Posterior vena cava (tissue), 2 donors: ENCODE measurements around the gene CHMP5. TPM values are rescaled to one million over a fixed set of nuclear protein-coding genes. Genes with fewer than 3 reads are reported as not detected.

Experiments
- DNase-seq: peaks from one replicate; pipeline ENCODE4 v3.0.0-alpha.2; 2020; ENCODE audit warnings: low spot score
- intact Hi-C, 2 donors: fragments of 100-400 bp; cut with DNase I; formaldehyde crosslinking; loops; one replicate each; pipeline versions ENCODE4 v1.14.1 to v1.14.2; 2022 to 2023
- total RNA-seq, 2 donors: library from RNA; stranded (reverse); fragmentation: NEBNext Ultra II Directional; extraction: Animal tissue kit (Norgen Biotek cat#: 25700); gene quantifications; one replicate each; pipeline ENCODE4 v1.2.1, GENCODE V29; 2021
- donor health status: DM: yes; HTN: yes; CAD: no.
- donor health status: DM: yes; HTN: yes; CAD: no.

The CHMP5 gene
- total RNA-seq, 2 donors from 2014 or later, result 54.2 to 61.7 TPM

GRCh38 chr9:33239921-33240320 is 24.9 kb upstream of the CHMP5 start, which contains the start of gene SPINK4:
Gene SPINK4 (plus strand): TSS chr9:33240167. CDS start chr9:33240209, 42 bp downstream.
- intact Hi-C loops, result no loop called here
- DNase-seq, result no peak

GRCh38 chr9:33241298-33241697 is 23.6 kb upstream of the CHMP5 start:
- intact Hi-C loops, result no loop called here
- no peak for DNase-seq

- DNase-seq, result no peak
- intact Hi-C loops, result no loop called here
Measured at GRCh38 chr9:33242609-33243134, 22.2 kb upstream of the CHMP5 start.

GRCh38 chr9:33244137-33244784 is 20.6 kb upstream of the CHMP5 start:
- DNase-seq, result no peak
- intact Hi-C loops, result no loop called here

- intact Hi-C loops, result no loop called here
- no peak for DNase-seq
Measured at GRCh38 chr9:33245341-33245740, 19.5 kb upstream of the CHMP5 start.

GRCh38 chr9:33246269-33246860 is 18.5 kb upstream of the CHMP5 start:
- DNase-seq, result no peak
- intact Hi-C loops, result no loop called here

GRCh38 chr9:33248606-33249005 is 16.2 kb upstream of the CHMP5 start:
- intact Hi-C loops, result no loop called here
- DNase-seq, result no peak

GRCh38 chr9:33249087-33249658 is 15.7 kb upstream of the CHMP5 start:
- intact Hi-C loops, result no loop called here
- DNase-seq, result no peak

- intact Hi-C loops, result no loop called here
- no peak for DNase-seq
Measured at GRCh38 chr9:33249983-33250382, 14.9 kb upstream of the CHMP5 start.

- intact Hi-C loops, result no loop called here
Measured at GRCh38 chr9:33250458-33250995, 14.3 kb upstream of the CHMP5 start.

GRCh38 chr9:33254211-33254610 is 10.6 kb upstream of the CHMP5 start:
- no peak for DNase-seq
- intact Hi-C loops, result no loop called here

More at GRCh38 chr9:33250458-33250995, 14.3 kb upstream of the CHMP5 start:
- DNase-seq, result no peak

- intact Hi-C loops, result no loop called here
Measured at GRCh38 chr9:33255014-33255413, 9.8 kb upstream of the CHMP5 start.

GRCh38 chr9:33255471-33255870 is 9.4 kb upstream of the CHMP5 start:
- no peak for DNase-seq
- intact Hi-C loops, result no loop called here

More at GRCh38 chr9:33255014-33255413, 9.8 kb upstream of the CHMP5 start:
- DNase-seq, result no peak

GRCh38 chr9:33256236-33256635 is 8.6 kb upstream of the CHMP5 start:
- intact Hi-C loops, result no loop called here
- no peak for DNase-seq

GRCh38 chr9:33257276-33257675 is 7.6 kb upstream of the CHMP5 start:
- DNase-seq, result no peak
- intact Hi-C loops, result no loop called here

GRCh38 chr9:33260372-33260771 is 4.5 kb upstream of the CHMP5 start:
- intact Hi-C loops, result loop anchor here in 1 of 2 donors (5.0 kb wide), 1 partner anchor 1367 kb away; the partner anchor contains the start of gene ARID3C
- DNase-seq, result no peak

GRCh38 chr9:33263131-33264002 is 1.5 kb upstream of the CHMP5 start:
- intact Hi-C loops, result loop anchor here in 1 of 2 donors (5.0 kb wide), 1 partner anchor 1364 kb away; the partner anchor contains the start of gene ARID3C
- no peak for DNase-seq

- peak; percentile 88 for DNase-seq
- intact Hi-C loops, result loop anchor here in 1 of 2 donors (5.0 kb wide), 1 partner anchor 1363 kb away; the partner anchor contains the start of gene ARID3C
Measured at GRCh38 chr9:33264003-33264472, 811 bp upstream of the CHMP5 start.
